GM19035 (cell line): Measurements from ENCODE around the gene INTS6.

Experiments
- ATAC-seq: cut with Tn5 transposase; IDR thresholded peaks from one replicate; pipeline ENCODE4 v1.9.1; 2021; ENCODE audit not compliant: unreplicated experiment

The INTS6 gene

DNA sequence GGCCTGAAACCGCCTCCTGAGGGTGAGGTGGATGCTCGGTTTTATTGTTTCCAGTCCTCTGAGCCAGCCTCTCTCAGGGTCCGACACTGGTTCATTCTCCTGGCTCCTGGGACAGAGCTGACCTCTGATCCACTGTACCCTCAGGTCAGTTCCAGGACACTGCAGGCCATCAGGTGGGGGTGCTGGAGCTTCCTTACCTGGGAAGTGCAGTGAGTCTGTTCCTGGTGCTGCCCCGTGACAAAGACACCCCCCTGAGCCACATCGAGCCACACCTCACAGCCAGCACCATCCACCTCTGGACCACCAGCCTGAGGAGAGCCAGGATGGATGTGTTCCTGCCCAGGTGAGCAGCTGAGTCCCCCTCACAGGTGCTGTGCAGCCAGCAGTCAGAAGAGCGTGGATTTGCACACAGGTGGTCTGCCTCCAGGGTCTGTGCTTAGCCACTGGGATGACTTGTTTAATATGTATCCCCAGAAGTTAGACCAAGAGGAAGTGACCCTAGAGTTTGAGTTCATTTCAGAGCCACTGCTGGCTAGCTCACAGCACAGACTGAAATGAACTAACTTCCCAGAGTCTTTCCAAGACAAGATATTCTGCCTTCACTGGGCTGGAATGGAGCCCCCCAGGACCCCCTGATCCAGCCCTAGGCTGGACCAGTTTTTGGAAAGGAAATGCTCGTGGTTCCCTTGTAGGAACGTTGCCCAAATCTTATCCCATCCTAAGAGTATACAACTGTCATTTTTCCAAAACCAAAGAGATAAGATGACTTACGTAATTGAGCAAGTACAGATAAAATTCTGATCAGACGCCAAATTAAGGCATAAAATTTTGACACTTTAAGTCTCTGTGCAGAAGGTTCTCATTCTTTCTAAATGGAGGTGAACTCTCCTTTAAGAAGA, 104.5 kb downstream of the INTS6 start:
- ATAC-seq: no peak

- ATAC-seq: no peak
Observed at GRCh38 chr13:51347099-51347498, 105.7 kb downstream of the INTS6 start.

DNA sequence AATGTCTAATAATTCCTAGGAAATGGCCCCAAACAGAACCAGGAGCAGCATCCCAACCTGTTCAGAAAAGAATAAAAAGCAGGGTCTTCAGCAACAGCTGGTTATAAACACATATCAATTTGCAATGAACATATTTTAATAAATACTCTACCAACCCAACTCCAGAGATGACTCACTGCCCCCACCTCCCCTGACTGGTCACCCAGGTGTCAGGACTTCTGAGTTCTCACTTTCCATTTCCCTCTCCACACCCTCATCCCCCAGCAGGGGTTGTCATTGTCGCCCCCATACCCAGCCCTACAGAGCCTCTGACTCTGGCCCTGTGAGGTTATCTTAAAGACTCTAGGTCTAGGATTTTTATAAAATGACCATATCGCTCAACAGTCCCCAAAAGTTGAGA, 106.4 kb downstream of the INTS6 start:
- ATAC-seq: no peak

- no peak for ATAC-seq
Observed at GRCh38 chr13:51343475-51343874, 109.4 kb downstream of the INTS6 start.

- no peak for ATAC-seq
Observed at GRCh38 chr13:51342706-51343105, 110.1 kb downstream of the INTS6 start.

GRCh38 chr13:51341791-51342190, 111.0 kb downstream of the INTS6 start:
- no peak for ATAC-seq

DNA sequence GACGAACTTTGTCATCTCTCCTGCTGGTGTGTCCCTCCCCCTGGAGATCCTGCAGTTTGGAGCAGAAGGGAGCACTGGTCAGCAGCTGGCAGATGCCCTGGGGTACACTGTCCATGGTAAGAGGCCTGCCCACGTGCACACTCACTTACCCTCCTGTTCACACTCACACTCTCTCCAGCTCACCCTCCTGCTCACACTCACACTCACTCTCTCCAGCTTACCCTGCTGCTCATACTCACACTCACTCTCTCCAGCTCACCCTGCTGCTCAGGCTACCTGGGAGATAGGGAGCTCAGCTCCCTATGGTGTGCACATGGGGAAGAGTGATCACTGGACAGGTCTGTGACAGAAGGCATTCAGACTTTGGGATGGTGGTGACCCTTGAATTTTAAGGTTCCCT, 111.6 kb downstream of the INTS6 start:
- no peak for ATAC-seq

- no peak for ATAC-seq
Observed at GRCh38 chr13:51339952-51340732, 112.7 kb downstream of the INTS6 start.

DNA sequence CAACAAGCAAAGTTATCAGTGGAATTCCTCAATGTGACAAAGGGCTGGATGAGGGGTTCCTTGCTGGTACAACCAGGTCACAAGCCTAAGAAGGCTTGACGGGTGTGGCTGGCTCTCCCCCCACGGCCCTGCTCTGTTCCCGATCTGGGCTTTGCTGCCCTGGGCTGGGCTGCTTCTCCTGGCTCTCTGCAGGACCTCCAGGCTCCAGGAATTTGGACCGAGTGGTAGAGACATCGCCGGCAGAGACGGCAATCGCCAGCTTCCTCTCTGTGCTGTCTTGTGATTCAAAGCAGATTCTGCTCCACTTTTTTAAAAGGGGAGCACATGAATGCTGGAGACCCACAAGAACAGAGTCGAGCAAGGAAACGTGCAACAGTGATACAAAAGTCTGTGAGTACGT, 113.5 kb downstream of the INTS6 start, which contains the start of gene SERPINE3:
Gene SERPINE3 (plus strand): TSS at position 338 of the 400 bp plus-strand sequence. CDS start 1,401 bp downstream, outside the sequence.
- no peak for ATAC-seq

DNA sequence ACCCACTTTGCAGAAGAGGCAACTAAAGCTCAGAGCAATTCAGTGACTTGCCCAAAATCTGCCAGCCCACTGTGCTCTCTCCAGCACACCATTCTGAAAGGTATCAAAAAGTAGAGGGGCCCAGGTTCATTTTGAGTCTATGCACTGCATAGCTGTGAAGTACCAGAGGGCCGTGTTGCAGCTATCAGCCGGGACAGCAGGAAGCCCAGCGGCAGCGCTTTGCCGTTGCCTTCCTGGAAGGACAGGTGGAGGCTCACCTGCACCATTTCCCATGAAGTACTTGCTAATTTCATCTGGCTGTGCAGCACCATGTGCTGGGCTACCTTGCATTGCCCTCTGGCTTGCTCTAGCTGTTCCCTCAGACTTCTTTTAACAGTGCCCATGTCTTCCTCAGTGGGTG, 116.1 kb downstream of the INTS6 start:
- no peak for ATAC-seq

GRCh38 chr13:51333826-51334225, 119.0 kb downstream of the INTS6 start:
- ATAC-seq: no peak

DNA sequence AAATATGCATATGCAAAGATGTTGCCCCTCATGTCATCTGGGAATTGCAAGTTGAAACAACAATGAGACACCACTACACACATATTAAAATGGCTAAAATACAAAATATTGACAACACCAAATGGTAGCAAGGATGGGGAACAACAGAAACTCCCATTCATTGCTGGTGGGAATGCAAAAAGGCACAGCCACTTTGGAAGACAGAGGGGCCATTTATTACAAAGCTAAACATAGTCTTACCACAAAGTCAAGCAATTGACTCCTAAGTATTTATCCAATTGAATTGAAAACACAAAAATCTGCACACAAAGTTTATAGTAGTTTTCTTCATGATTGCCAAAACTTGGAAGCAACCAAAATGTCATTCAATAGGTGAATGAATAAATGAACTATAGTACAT, 119.4 kb downstream of the INTS6 start:
- no peak for ATAC-seq

DNA sequence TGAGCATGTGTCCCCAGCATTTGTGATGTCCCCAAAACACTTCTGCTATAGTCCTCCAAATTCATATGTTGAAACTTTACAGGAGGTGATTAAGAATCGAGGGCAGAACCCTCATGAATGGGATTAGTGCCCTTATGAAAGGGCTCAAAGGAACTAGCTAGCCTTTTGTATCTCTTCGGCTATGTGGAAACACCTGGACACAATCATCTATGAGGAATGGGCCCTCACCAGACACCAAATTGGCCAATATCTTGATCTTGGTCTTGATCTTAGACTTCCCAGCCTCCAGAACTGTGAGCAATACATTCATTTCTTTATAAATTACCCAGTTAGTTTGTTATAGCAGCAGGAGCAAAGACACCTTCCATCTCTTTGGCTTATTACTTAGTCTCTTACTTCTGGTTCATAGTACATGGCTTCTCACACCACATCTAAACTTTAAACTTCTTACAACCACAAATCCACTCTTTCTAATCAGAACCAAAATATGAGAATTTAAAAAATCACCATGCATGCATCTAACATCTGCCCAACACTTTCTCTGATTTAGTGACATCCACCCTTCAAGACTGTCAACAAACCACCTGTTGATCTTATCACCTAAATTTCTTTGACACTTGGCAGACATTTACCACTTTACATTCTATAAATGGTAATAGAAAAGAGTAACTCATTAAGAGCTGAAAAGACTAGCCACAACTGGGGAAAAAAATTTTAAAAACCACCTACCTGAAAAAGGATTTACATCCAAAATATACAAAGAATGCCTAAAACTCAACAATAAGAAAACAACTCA, 120.1 kb downstream of the INTS6 start:
- no peak for ATAC-seq

GRCh38 chr13:51331354-51331861, 121.4 kb downstream of the INTS6 start:
- peak; percentile 41 for ATAC-seq

DNA sequence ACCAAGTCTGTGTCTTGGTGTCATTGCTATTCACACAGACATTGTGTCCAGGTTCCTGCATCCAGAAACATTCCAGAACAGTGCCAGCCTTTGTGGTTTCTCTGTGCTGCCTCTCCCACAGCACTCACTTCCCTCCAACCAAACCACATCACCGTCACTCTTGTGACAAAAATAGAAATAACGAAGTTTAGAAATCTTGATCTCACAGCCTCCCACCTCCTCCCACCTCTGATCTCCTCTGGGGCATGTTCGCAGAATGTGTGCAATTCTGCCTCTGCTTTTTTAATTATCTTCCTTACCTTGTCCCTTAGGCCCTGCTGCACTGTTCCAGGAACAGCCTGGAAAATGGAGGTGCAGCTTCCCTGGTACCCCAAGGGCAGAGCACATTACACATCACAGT, 122.0 kb downstream of the INTS6 start:
- ATAC-seq: peak; percentile 33

- no peak for ATAC-seq
Observed at GRCh38 chr13:51329606-51330005, 123.2 kb downstream of the INTS6 start.

DNA sequence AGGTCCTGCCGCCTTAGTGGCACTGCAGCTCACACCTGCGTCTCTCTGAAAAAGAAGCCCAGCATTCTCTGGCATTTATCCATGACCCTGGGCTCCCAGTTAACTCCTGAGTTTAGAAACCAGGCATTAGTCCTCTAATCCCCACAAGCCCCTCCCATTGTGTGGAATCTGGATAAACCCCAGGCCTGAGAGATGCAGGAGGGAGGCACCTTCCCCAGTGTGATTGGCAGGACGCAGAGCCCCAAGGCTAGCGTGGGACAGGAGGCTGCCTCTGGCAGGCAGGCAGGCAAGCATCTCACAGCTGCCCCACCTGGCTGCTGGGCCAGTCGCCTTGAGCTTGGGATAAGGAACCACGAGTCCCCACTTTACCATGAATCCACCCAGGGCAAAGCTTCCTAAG, 124.3 kb downstream of the INTS6 start:
- no peak for ATAC-seq

DNA sequence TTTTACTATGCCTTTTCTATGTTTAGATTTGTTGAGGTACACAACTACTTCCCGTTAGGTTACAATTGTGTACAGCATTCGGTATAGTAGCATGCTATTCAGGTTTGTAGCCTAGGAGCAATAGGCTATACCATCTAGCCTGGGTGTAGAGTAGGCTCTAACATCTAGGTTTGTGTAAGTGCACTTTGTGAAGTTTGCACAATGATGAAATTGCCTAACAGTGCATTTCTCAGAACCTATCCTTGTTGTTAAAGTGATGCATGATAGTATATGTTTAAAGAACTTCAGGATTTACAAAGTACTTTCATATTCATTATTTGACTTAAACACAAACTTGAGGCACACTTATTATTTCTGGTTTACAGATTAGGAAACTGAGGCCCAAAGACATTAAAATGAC, 124.9 kb downstream of the INTS6 start:
- ATAC-seq: no peak

DNA sequence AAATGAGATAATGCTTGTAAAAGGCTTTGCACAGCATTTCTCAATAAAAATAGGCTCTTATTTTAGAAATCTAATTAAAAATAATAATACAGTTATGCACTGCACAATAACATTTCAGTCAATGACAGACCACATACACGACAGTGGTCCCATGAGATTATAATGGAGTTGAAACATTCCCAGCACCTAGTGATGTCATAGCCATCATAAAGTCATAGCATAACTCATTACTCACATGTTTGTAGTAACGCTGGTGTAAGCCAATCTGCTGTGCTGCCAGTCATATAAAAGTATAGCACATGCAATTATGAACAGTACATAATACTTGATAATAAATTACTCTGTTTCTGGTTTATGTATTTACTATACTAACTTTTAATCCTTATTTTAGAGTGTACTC, 126.1 kb downstream of the INTS6 start:
- ATAC-seq: no peak

DNA sequence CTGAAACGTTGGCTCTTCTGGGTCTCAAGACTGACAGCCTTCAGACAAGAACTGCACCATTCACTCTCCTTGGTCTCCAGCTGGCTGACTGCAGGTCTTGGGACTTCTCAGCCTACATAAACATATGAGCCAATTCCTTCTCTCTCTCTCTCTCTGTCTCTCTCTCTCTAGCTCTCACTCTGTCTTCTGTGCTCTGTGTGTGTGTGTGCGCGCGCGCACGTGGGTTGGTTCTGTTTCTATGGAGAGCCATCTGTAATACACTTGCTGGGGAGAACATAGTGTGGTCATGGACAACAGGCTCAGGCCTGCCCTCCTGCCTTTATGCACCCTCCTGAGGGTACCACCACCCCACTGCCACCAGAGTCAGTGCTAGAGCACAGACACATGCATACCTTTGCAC, 127.0 kb downstream of the INTS6 start:
- ATAC-seq: no peak
